ENCODE results near the gene KDM2A. TPM values are rescaled to one million over a fixed set of nuclear protein-coding genes. Genes with fewer than 3 reads are reported as not detected.

The KDM2A gene
- total and polyA plus RNA-seq, 2 donors (not counting 1 experiment from before 2014, with no cell fraction given): 132 to 229 TPM

DNA sequence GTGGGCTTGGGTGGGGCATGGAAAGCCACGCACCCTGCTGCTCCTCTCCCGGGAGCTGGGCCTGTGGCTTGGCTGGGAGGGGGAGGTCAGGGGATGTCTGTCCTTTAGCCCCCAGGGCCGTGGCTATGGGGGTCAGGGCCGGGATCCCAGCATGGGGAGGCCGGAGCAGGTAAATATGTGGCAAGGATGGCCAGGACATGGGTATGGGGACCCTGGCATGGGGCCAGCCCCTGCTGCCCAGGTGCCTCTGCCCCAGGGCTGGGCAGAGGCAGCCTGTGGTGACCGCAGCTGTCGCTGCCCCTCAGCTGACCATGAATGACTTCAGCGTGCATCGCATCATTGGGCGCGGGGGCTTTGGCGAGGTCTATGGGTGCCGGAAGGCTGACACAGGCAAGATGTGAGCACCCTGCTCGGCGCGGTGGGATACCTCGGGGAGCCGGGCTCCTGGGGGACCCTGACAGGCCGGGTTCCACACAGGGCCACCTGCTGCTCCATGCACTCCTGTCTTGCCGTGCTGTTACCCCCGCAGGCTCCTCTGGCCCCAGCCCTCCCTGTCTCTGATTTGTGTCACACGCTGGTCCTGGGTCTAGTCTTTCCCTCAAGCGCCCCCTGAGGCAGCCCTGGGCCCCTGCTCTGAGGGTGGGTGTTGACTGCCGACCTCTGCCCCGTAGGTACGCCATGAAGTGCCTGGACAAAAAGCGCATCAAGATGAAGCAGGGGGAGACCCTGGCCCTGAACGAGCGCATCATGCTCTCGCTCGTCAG is 161.9 kb downstream of the KDM2A start:
- Histone ChIP-seq H3K9ac (ENCODE audit: low read length) (no peak overlapping the region), H3K79me2 (ENCODE audit: control insufficient read depth, insufficient read depth, low read length) (peaks cover 92% of the 10 kb centered on the region), H3K4me1 (ENCODE audit: control insufficient read depth in 2 of 2, insufficient read depth in 2 of 2, low read length in 2 of 2) (peaks cover 51 to 59% of the 10 kb centered on the region in 2 donors), H2AFZ (ENCODE audit: insufficient read depth, low read depth, low read length, poor library complexity, severe bottlenecking) (no peak overlapping the region), H3K36me3 (replicated peaks in 1 of 2; ENCODE audit: control extremely low read depth in 1 of 2, control insufficient read depth in 1 of 2, extremely low read depth in 1 of 2, insufficient read depth in 2 of 2, low read length in 1 of 2) (peaks cover 0 to 89% of the 10 kb centered on the region in 2 experiments), H3K27me3 (replicated peaks in 1 of 4; ENCODE audit: control extremely low read depth in 1 of 4, control insufficient read depth in 3 of 4, insufficient read depth in 4 of 4, low read length in 3 of 4) (no peaks in the 10 kb centered on the region), H4K20me1 (ENCODE audit: control insufficient read depth, insufficient read depth, low read length, poor library complexity, severe bottlenecking) (peaks cover 62% of the 10 kb centered on the region), H3K4me3 (ENCODE audit: control extremely low read depth in 1 of 5, extremely low read depth in 1 of 5, insufficient read depth in 1 of 5, low read depth in 2 of 5, low read length in 4 of 5) (no peak overlapping the region), H3K9me3 (ENCODE audit: control extremely low read depth in 1 of 3, control insufficient read depth in 2 of 3, insufficient read depth in 1 of 3, low read length in 2 of 3) (no peaks in the 10 kb centered on the region), H3K4me2 (replicated peaks; ENCODE audit: low read depth, low read length, poor library complexity, severe bottlenecking) (no peak overlapping the region), H3K27ac (ENCODE audit: low read length in 2 of 2) (peak overlapping the region; percentile 82)
- ATAC-seq (ENCODE audit: low read depth) (no peak), DNase-seq (no peak)
- no peak overlapping the region for H3K4me3 Mint-ChIP-seq
- H3K4me1 Mint-ChIP-seq: peaks cover 48% of the 10 kb centered on the region
- H3K27ac Mint-ChIP-seq: peak overlapping the region; percentile 95
- CTCF ChIA-PET: interaction anchor here (0.6 kb wide), 1 partner anchor 15 kb away, joined by 3 read pairs; the partner anchor contains the start of gene GRK2
- no peaks in the 10 kb centered on the region for H3K9me3 Mint-ChIP-seq (ENCODE audit: insufficient read depth)
- TF ChIP-seq, protein P1, sequence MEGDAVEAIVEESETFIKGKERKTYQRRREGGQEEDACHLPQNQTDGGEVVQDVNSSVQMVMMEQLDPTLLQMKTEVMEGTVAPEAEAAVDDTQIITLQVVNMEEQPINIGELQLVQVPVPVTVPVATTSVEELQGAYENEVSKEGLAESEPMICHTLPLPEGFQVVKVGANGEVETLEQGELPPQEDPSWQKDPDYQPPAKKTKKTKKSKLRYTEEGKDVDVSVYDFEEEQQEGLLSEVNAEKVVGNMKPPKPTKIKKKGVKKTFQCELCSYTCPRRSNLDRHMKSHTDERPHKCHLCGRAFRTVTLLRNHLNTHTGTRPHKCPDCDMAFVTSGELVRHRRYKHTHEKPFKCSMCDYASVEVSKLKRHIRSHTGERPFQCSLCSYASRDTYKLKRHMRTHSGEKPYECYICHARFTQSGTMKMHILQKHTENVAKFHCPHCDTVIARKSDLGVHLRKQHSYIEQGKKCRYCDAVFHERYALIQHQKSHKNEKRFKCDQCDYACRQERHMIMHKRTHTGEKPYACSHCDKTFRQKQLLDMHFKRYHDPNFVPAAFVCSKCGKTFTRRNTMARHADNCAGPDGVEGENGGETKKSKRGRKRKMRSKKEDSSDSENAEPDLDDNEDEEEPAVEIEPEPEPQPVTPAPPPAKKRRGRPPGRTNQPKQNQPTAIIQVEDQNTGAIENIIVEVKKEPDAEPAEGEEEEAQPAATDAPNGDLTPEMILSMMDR (IDR thresholded peaks at IDR 0.05): no peak
- TF ChIP-seq EZH2 (IDR thresholded peaks at IDR 0.05; ENCODE audit: borderline replicate concordance, insufficient read depth, low read depth, low read length, poor library complexity, severe bottlenecking): no peak
- intact Hi-C loops (cut with micrococcal nuclease): no loop called here
- no peaks in the 10 kb centered on the region for H3K27me3 Mint-ChIP-seq
- POLR2A ChIA-PET: interaction anchor here (0.6 to 6.8 kb wide), 3 partner anchors 8 to 113 kb away, joined by 3 to 43 read pairs (median 4); partner anchors contain the start of gene ANKRD13D
- 96% methylated on average over 31 of the region's 31 CpGs for WGBS (ENCODE audit: insufficient coverage)

All from B cell (primary cell).